Measurements from ENCODE around the gene VSIG1. TPM values are rescaled to one million over a fixed set of nuclear protein-coding genes. Genes with fewer than 3 reads are reported as not detected.

Gene VSIG1
- total RNA-seq, 1 donor from 2014 or later, result not detected

Other genes starting within 250 kb of the VSIG1 start
- 4.8 TPM for gene MID2, start 219.2 kb upstream of the VSIG1 start, total RNA-seq
- not detected for gene TEX13B, start 62.7 kb upstream of the VSIG1 start, total RNA-seq
- gene PSMD10, start 46.5 kb downstream of the VSIG1 start, total RNA-seq, result 12.2 TPM
- gene ATG4A, start 46.7 kb downstream of the VSIG1 start, total RNA-seq, result 12.1 TPM